MCF 10A (cell line): ENCODE results near the gene PSPC1. TPM values are rescaled to one million over a fixed set of nuclear protein-coding genes. Genes with fewer than 3 reads are reported as not detected.

Experiments used
- BruUV-seq: library from RNA; stranded (reverse); fragments of 400-500 nt; replicated peaks from 2 replicates; lab custom pipeline; 2021; lab: Mats Ljungman, UMichigan
- CTCF ChIA-PET: fragments of 300-600 bp; sonication (Branson Sonifier 250); formaldehyde crosslinking; extraction: SDS; loops from one replicate; lab custom pipeline; 2021; ENCODE audit warnings: antibody characterized with exemption, inconsistent platforms; lab: Yijun Ruan, JAX
- POLR2A ChIA-PET: fragments of 300-600, 350-650 bp; sonication (Branson Sonifier 250); formaldehyde crosslinking; extraction: SDS; loops from one replicate; lab custom pipeline; 2020; ENCODE audit warnings: antibody characterized with exemption, inconsistent platforms; lab: Yijun Ruan, JAX
- DNase-seq: peaks from one replicate; pipeline ENCODE4 v3.0.0-alpha.2; 2018; ENCODE audit not compliant: unreplicated experiment
- H3K27ac Mint-ChIP-seq: one replicate; pipeline ENCODE4 v1.8.0; 2022; ENCODE audit warnings: mild to moderate bottlenecking, low read depth, mixed read lengths; ENCODE audit not compliant: unreplicated experiment
- H3K27me3 Mint-ChIP-seq: one replicate; pipeline ENCODE4 v1.8.0; 2022; ENCODE audit warnings: mixed read lengths; ENCODE audit not compliant: insufficient read depth, unreplicated experiment
- H3K36me3 Mint-ChIP-seq: one replicate; pipeline ENCODE4 v1.8.0; 2022; ENCODE audit warnings: mild to moderate bottlenecking, moderate library complexity, mixed read lengths; ENCODE audit not compliant: insufficient read depth, unreplicated experiment
- H3K4me1 Mint-ChIP-seq: one replicate; pipeline ENCODE4 v1.8.0; 2022; ENCODE audit warnings: mixed read lengths; ENCODE audit not compliant: insufficient read depth, unreplicated experiment
- H3K4me3 Mint-ChIP-seq: one replicate; pipeline ENCODE4 v1.8.0; 2022; ENCODE audit warnings: mild to moderate bottlenecking, moderate library complexity, mixed read lengths; ENCODE audit not compliant: unreplicated experiment
- H3K9me3 Mint-ChIP-seq: one replicate; pipeline ENCODE4 v1.8.0; 2022; ENCODE audit warnings: mixed read lengths; ENCODE audit not compliant: unreplicated experiment
- intact Hi-C: fragments of 100-400 bp; cut with micrococcal nuclease; formaldehyde crosslinking; loops from 2 replicates; pipeline ENCODE4 v1.14.1; 2022
- total RNA-seq: library from RNA; stranded (reverse); gene quantifications from 2 replicates; pipeline ENCODE4 v1.2.3, GENCODE V29; 2022
- TF ChIP-seq, protein P1 (sequence below): fragments of 200-600 bp; IDR thresholded peaks from one replicate; pipeline ENCODE4 v1.8.0; 2022; ENCODE audit warnings: antibody characterized with exemption, mild to moderate bottlenecking; ENCODE audit not compliant: unreplicated experiment

PSPC1 gene
- total RNA-seq, 1 experiment from 2014 or later = 43.6 TPM

DNA sequence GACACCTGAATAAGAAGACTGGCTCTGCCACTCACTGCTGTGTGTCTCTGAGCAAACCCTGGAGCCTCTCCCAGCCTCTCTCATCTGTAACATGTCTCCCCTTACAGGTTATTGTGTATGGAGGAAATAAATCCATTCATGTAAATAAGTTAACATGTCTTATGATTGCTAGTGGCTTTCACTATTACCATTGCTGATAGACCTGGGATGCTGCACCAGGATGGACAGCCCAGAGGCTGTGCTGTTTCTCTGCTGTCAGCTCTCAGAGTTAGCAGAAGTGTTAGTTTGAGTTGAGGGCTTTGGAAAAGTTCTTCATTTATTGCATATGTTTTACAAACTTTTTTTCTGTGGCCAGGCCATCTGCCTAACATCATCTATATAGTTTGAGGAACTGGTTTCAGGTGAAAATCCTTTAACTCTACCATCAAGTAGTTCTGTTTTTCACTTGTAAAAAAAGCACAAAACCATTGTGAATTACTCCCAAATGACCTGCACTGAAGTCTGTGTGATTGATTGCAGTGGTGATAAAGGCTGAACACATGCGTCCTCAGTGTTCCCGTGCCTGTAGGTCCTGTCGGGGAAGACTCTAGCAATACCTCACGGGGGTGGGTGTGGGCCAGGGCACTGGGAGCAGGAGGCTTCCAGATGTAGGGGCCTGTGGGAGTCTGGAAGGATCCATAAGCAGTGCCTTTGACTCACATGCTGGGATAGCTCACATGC, 124.7 kb downstream of the PSPC1 start:
- no peaks in the 10 kb centered on the region for H3K27me3 Mint-ChIP-seq
- no peaks in the 10 kb centered on the region for H3K9me3 Mint-ChIP-seq
- no peaks in the 10 kb centered on the region for H3K4me1 Mint-ChIP-seq

More for the DNA sequence above, 124.7 kb downstream of the PSPC1 start:
- no TSS peak for BruUV-seq
- ChIA-PET POLR2A (interaction anchor here (1.4 kb wide), 1 partner anchor 15 kb away, joined by 3 read pairs; no protein-coding TSS in a partner anchor), CTCF (no interaction called here)
- intact Hi-C loops = no loop called here
- TF ChIP-seq, protein P1, sequence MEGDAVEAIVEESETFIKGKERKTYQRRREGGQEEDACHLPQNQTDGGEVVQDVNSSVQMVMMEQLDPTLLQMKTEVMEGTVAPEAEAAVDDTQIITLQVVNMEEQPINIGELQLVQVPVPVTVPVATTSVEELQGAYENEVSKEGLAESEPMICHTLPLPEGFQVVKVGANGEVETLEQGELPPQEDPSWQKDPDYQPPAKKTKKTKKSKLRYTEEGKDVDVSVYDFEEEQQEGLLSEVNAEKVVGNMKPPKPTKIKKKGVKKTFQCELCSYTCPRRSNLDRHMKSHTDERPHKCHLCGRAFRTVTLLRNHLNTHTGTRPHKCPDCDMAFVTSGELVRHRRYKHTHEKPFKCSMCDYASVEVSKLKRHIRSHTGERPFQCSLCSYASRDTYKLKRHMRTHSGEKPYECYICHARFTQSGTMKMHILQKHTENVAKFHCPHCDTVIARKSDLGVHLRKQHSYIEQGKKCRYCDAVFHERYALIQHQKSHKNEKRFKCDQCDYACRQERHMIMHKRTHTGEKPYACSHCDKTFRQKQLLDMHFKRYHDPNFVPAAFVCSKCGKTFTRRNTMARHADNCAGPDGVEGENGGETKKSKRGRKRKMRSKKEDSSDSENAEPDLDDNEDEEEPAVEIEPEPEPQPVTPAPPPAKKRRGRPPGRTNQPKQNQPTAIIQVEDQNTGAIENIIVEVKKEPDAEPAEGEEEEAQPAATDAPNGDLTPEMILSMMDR = no peak
- H3K36me3 Mint-ChIP-seq = peaks cover 87% of the 10 kb centered on the region
- H3K27ac Mint-ChIP-seq = no peak overlapping the region
- H3K4me3 Mint-ChIP-seq = no peak overlapping the region
- DNase-seq = no peak

Other genes with a start within 250 kb of the PSPC1 start
- not detected in 2 replicates for gene TPTE2, start 221.4 kb downstream of the PSPC1 start, total RNA-seq
- gene MPHOSPH8, start 149.3 kb downstream of the PSPC1 start, total RNA-seq = 31.9 and 32.4 TPM in 2 replicates
- 12.1 and 14.4 TPM in 2 replicates for gene ZMYM5, start 80.7 kb upstream of the PSPC1 start, total RNA-seq
- gene ZMYM2, start 175.8 kb upstream of the PSPC1 start, total RNA-seq = 62.2 and 63.2 TPM in 2 replicates